Gastrocnemius medialis (tissue), 4 donors: Measurements from ENCODE around the gene ZNF878.
"Not testable (repeated sequence)": the region's sequence is repeated elsewhere in the genome, so short reads cannot be mapped to it uniquely, and the experiment has no call there.

Experiments used
- CTCF ChIP-seq, 5 experiments: fragments of 450-650 bp in 3 of 5; fragments of 200-600 bp in 2 of 5; sonication (generic) in 2 of 5; IDR thresholded peaks in 4 of 5; conservative IDR thresholded peaks in 1 of 5; 1 replicate in 4 of 5; 2 replicates in 1 of 5; pipeline ENCODE4 v1.5.1; 2016 to 2019; ENCODE audit warnings: antibody characterized with exemption in 5 of 5, mild to moderate bottlenecking in 3 of 5, moderate library complexity in 3 of 5
- POLR2A ChIP-seq, 2 donors: fragments of 450-650 bp; IDR thresholded peaks; one replicate each; pipeline ENCODE4 v1.6.1; 2017; ENCODE audit warnings: antibody characterized with exemption in 2 of 2, mild to moderate bottlenecking in 2 of 2, moderate library complexity in 2 of 2

- not testable (repeated sequence) for TF ChIP-seq CTCF (IDR thresholded peaks at IDR 0.05 in 4 of 5, conservative IDR thresholded peaks at IDR 0.05 in 1 of 5); POLR2A (IDR thresholded peaks at IDR 0.05)
These were observed 30.6 kb upstream of the ZNF878 start for GRCh38 chr19:12083336-12083735.
